Measurements from ENCODE around the gene TENT5A. TPM values are rescaled to one million over a fixed set of nuclear protein-coding genes. Genes with fewer than 3 reads are reported as not detected.
A peak's percentile ranks its signal among the peaks of the same experiment; 100 is the strongest.

Gene TENT5A
- total RNA-seq, 1 donor from 2014 or later, result 45.5 TPM

DNA sequence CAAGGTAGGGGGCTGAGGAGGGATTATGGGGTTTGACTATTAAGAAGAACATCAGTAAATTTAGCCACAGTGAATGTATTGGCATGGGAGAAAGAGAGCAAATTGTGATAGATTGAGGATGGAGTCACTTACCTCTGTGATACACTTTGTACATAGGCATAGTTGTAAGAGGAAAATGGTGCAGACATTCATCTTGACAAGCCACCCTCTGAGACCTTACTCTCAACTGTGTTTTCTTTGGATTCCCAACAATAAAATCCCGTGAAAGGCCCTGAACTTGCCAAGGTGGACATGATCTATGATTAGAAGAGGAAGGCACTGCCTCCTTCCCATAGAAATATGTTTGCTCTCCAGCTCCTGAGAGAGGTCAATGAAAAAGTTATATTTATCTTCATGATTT lies 18.6 kb upstream of the TENT5A start:
- no peak for DNase-seq

DNA sequence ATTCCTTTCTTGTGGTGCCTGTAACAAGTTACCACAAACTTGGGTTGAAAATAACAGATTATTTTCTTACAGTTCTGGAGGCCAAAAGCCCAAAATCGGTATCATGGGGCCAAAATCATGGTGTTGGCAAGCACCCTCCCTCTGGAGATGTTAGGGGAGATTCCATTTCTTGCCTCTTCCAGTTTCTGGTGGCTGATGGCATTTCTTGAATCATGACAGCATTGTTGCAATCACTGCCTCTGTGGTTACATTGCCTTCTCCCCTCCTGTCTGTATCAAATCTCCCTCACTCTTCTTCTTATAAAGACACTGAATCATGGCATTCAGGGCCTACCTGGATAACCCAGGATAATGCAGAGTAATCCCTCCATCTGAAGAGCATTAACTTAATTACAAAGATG lies 17.9 kb upstream of the TENT5A start:
- no peak for DNase-seq

DNA sequence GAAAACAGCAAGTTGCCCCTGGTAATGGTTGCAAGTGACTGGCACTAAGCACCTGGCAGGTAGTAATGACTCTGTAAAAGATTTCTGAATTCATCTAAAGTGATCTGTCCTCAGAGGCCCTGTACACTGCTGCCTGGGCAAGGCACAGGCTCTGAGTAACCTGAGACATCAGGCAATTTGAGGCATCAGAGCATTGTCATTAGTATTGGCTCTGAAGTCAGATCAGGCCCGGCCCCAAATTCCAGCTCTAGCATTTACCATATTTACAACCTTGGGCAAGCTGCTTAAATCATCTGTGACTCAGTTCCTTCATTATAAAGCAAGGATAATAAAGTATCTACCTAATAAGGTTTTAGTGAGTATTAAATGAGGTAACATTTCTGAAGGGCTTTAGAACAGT lies 17.3 kb upstream of the TENT5A start:
- no peak for DNase-seq

DNA sequence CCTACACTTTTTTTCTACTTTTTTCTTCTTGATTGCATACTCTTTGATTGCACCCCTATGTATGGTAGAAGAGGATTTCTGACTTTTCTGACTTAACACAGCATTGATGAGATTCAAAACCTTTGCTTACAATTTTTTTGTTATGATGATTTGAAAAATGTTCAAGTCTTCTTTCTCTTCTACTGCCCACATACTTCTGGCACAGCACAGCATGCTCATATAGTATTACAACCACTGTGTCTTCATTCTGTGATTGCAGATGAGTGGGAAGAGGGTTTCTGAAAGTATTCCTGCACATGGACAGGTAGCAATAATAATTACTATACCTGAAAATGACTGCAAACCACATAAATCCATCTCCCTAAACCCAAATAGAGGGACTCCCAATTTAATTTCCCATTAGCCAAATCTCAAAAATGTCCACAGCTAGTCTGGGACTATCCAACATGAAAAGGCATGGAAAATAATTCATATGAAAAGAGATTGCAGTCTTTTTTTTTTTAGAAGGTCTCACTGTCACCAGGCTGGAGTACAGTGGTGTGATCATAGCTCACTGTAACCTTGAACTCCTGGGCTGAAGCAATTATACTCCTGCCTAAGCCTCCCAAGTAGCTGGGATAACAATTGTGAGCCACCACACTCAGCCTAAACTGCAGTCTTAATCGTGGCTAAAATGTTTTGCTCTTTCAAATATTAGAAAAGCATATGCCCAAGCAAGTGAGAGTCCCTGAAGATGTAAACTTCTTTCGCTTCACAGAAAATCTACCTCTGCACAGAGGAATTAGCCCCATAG lies 15.9 kb upstream of the TENT5A start:
- DNase-seq, result no peak

DNA sequence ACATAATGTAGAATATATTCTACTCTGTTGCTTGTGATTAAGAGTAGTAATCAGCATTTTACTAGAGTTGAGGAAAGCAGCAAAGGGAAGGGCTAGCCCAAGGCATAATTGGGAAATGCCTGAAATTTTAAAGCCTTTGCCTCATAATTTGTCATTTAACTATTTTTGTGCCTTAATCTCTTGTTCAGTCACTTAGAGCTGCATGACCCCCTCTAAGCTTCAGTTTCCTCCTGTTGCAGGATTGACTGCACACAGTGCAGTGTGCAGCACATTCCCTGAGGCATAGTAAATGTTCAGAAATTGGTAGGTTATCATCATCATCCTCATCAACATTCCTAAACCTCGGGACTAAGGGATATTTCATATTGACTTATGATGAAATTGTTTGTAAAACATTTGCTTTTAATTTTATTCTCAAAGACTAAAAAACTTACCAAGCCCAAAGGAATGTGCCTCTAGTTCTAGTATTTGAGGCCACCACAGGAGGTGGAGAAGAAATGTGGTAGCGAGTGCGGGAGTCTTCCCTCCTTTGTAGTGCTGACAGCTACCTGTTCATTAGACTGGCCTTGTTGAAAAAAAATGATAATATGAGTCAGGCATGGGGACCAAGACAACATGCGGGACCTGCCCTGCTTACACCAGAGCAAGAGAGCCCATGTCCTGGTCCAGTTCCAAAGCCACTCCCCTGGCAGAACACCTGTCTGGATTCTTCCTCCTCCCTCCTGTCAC lies 14.8 kb upstream of the TENT5A start:
- no peak for DNase-seq

DNA sequence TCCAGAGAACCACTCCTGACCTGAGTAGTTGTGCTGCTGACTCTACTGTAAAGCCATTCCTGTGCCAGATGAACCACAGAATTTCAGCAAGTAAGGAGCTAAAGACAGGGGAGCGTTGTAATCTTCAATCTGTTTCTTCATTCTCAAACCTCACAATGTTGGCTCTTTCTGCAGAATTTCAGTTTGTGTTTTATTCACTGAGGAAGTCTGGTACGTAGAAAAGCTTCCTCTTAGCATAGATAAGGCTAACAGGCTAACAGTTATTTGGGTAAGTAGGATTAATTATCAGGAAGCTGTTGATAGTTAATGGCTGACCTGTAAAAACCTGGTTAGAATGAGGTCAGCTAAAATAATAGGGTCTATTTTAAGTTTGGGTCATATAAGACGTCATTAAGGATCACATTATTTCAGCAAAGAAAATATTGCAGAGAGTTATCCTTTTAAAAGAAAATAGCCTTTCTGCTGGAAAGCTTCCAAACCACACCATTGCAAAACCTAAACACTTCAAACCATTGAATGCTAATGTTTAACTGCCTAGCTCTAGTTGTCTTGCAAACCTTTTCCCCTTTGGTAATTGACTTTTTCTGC lies 14.1 kb upstream of the TENT5A start:
- no peak for DNase-seq

DNA sequence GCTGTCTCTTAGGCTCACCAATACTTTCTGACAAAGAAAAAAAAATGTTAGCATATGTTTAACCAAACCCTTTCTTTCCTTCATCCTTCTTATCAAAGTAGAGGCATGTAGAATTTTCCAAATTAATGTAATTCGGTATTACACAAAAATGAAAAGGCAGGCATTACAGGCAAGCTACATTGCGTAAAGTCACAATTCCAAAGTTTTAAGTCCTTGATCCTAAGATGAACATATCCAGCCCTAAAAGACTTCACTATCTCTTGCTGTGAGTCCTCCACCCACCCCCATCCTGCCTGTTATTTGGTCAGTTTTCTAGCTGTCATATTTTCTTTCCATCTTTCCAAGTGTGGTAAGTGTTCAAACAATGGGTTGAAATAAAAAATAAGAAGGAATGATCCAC lies 12.1 kb upstream of the TENT5A start:
- no peak for DNase-seq

DNA sequence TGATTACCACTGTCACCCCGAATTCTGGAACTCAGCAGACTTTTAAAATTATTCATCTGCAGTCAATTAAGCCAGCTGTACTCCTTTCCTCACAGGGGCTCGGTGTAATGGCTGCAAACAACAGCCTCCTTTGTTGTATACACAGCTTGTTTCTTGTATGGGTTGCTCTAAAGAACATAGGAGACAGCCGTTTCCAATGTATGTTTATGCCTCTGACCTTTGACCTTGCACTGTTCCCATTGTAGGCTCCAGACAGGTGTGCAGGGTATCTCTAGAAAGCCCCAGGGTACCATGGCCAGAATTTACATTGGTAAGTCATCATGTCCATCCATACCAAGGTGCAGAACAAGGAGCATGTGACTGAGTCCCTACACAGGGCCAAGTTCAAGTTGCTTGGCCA lies 11.5 kb upstream of the TENT5A start:
- DNase-seq, result no peak

DNA sequence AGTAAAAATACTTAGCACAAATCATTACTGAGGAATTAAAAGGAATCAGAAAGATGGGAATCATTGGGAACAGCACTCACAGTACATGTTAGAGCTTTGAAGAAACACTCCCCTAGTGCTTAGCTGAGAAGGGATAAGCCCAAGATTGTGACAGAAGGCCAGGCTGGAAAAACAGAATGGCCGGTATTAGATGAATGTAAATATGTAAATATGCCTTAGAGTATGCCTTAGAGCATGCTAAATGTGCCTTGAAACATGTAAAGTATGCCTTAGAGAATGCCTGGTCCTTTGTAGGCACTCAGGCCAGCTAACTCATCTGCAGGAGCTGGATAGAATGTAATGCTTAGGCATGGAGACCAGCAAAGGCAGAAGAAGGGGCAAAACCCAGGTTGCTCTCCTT lies 10.6 kb upstream of the TENT5A start:
- no peak for DNase-seq

DNA sequence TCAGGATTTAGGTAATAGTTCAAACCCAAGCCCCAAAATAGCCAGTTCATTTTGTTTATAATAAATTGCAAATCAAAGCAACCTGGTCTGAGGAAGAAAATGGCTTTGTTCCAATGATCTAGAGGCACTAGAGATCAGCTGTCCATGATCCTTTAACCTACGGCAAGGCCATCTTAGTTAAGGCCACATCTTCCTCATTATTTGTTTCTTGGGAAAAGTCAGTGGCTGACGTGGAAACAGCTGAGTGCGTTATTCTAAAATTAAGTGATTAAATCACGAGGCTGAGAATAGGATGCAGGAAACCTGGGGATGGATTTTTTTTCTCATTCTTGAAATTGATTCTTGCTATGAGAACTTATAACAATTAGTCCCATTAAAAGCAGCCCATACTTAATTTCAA lies 10.1 kb upstream of the TENT5A start:
- DNase-seq, result no peak

DNA sequence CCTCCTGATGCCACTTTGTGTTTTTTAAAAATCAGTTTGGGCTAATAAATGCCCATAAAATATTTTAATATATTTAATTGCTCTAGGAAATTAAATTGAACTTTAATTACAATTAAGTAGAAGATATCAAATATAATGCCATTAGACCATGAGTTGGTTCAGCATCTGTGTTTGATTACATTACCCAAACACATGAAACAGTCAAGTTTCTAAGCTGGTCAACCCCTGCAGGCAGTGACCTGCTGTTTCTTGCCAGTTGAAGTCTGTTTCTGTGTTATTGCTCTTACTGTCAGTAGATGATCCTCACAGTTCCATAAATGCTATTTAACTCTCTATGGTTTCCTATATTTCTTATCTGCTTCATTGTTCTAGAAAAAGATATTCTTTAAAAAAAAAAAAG lies 9.7 kb upstream of the TENT5A start:
- no peak for DNase-seq

DNA sequence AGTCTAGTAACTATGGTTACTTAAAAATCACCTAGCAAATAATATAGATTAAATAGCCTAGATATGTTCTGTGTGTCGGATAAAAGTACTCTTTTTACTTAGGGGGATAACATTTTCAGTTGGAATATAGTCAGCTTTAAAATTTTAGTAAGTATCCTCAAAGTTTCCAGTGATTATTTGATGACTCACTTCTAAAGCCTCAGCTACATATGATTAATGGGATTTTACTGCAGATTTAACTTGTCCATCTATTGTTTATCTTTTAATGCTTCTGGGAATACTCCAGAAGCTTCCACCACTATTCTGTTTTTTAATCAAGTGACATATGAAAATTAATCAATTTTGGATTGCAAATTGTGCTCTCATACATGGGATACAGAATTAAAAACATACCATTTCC lies 8.7 kb upstream of the TENT5A start:
- no peak for DNase-seq

DNA sequence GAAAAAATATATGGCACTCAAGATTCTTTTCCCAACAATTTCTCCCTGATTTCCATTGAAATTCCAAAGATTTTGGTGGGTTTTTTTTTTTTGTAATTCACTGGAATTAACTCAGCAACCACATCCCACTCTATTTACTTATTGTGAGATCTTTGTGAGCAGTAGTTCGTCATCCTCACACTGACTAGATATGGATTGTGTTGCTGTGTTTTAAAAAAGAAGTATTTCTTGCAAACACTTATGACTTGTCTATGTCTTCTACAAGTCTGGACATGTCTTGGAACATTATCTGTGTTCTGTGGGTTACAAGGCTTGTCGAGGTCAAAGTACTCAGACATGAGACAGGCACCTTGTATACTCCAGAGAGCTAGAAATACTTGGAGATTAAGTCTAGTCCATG lies 7.3 kb upstream of the TENT5A start:
- DNase-seq, result no peak

DNA sequence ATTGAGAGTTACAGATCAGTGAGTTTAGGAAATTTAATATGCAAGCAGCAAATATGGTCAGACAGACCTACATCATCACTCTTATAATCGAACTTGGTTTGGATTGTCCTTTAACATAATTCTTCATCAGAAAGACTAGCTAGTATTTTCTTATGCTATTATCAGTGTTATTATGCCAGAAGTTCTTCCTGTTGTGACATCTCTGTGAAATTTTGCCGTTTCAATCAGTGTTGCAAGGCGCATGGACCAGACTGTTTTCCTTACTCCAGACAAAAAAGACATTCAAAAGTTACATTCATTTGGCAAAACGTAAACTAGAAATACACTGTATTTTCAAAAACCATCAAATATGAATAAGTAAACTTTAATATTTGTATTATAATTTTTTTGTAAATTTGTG lies 5.7 kb upstream of the TENT5A start:
- DNase-seq, result no peak

DNA sequence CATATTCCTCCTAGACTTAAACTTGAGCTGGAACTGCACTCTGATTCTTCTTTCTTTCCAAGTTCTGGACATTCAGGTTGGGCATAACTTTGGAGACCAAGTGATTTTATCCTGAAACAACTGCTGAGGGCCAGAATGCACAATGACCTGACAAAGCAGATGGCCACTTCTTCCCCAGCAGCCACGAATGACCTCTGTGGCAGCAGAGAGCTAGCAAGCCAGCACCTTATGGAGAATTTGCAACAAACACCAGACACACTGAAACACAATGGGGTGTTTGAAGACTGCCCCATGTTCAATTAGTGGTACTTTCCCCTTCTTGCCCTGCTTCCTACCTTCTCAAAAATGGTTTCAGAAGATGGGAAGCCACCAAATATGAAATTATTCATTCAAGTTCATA lies 4.2 kb upstream of the TENT5A start:
- DNase-seq, result no peak

DNA sequence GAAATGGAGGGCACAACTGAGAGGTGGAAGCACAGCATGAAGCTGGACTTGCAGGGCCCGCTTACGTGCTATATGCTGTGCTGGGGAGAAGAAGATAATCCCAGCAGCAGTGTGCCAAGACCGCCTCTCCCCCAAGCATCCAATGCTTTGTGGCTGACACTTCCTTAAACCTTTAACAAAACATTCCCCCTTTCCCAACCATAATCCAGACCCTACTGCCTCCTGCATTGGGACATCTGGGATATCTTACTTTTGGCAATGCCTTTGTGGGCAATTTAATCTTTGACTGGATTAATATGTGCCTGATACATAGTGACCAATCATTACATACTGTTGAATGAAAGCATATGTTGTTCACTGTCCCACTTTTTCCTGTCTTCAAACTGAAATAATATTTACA lies 3.1 kb upstream of the TENT5A start:
- no peak for DNase-seq

DNA sequence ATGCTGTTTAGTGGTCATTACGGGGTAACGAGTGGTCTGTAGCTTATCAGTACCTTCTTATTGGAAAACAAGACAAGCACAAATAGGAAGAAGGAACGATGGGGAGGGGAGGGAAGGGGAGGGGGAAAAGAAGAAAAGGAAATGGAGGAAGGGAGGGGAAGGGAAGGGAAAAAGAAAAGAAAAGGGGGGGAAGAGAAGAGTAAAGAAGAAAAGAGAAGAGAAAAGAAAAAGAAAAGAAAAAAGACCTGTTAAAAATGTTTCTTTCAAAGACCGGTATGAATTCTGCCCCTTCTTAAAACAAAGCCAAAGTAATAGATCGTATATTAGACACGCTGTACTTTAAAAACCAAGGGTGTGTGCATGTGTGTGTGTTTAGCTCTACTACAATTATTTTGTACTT lies 2.4 kb upstream of the TENT5A start:
- no peak for DNase-seq

DNA sequence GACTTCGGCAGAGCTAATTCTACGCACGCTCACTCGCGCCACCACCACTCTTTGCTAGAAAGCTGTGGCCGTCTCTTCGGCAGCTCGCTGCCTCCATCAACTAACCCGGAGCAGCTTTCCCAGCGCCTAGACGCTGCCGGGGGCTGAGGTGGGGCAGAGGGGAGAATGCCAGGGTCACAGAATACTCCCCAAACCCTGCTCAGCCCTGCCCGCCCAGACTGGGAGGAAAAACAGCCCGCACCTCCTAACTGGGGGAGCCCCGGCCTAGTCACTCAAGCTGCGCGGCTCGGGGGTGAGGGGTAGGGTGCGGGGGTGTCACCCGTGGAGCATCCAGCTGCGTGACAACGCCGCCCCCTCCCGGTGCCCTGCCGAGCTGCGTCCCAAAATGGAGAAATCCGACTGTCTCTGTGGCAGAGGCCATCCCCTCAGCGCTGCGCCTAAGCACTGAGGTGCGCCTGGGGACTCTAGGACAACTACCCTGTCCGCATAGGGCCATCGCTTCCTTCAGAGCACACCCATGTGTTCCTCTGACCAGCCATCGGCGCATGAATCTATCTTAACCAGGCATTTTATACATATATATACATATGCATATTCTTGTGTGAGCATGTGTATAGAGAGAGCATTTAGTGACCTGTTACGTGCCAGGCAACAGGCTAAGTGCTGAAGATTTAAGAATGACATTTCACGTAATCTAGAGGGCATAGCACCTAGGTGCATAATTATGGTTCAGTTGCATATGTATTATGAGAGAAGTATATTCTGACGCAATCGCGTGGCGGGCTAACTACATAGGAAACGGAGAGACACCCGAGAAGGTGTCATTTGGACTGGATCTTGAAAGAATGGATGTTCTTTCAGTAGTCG lies 1.5 kb upstream of the TENT5A start:
- peak; percentile 76 for DNase-seq

DNA sequence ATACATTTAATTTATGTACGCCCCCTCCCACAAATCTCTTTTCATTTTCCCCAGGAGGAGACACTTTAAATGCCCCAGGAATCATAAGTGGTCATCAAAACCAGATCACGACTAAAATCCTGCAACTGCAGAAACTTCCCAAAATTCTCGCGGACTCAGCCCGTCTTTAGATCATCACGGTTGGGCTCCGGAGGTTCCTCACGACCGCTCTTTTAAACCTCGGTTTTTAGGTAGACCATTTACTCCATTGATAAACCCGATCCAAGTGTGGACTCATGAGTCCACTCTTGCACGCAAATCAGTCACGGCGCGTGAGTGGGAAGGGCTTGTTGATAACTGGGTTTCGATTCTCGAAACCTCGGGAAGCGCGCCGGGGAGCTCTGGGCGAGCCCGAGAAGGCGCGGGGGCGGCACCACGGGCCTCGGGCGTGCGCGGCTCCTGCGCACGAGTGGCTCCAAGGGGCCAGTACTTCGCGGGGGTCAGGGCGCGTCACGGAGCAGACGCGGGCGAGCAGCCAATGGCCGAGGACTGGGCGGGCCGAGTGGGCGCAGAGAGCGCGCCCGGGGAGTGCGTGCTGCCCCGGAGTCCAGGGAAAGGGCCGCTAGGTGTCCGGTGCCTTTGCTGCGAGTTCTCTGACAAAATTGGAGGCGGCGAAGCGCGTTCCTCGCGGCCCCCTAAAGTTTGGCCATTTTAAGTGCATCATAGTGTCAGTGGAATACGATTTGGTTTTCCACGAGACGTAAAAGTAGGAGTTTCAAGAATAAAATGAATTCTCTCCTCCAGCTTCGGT lies 635 bp upstream of the TENT5A start:
- DNase-seq, result peak; percentile 93

DNA sequence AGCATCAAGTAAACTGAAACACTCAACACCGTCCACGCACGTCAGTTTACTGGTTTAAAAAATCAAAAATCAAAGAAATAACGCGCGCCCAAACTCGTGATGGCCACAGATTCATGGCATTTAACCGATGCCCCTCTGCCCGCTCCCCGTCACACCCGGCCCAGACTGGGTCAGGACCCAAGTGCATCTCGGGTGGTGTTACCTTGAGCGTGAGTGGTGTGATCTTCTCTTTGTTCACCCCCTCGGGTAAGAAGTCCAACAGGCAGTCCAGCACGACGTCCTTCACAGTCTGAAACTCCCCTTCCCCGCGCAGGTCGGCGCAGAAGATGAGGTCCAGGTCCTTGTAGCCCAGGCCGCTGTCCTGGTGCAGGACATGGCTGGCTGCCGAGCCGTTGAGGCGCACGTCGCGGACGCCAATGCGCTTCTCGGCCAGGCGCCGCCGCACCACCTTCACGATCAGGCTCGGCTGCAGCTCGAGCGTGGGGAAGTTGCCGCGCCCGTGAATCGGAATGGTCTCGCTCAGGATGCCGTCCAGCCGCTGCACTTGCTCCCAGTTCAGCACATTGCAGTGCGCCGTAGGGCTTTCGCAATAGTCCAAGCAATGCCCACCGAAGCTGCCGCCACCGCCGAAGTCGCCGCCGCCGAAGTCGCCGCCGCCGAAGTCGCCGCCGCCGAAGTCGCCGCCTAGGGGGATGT lies 945 bp downstream of the TENT5A start:
- DNase-seq, result peak; percentile 46

DNA sequence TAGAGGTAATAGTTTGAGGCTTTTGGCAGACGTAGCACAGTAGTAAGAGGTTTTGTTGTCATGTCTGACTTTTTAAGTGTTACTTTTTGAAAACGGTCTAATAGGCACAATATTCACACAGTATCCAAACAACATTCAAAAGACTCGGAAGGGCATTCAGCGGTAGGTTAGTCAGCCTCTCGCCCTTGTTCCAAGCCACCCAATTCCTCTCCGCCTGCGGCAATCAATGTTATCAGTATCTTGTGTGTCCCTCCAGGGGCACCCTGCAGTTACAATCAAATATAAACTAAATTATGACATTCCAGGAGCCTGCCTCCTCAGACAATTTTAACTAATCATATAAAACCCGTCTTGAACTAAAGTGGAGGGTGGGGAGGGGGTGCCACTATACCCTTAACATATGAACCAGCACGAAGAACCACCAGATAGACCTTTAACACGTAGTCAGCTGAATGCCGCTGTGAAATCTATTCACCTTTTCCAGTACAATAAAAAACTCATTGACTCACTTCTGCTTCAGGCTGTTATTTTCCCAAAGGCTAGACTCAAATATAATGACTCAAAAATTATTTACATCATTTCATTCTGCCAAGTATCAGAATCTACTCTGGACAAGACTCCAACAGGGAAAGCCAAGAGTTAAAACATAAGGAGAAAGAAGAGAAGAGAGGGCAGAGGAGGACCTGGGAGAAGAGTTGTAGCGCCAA lies 1.6 kb downstream of the TENT5A start:
- DNase-seq, result peak; percentile 58

All from skin of body (tissue), 2 donors.